Measurements from ENCODE around the gene BOLA1. TPM values are rescaled to one million over a fixed set of nuclear protein-coding genes. Genes with fewer than 3 reads are reported as not detected.
A peak's percentile ranks its signal among the peaks of the same experiment; 100 is the strongest.

The BOLA1 gene
- total and polyA plus RNA-seq, 2 of the 13 experiments (the other 11 are each of a cell fraction or from before 2014, with no cell fraction given): 3.2 to 4.2 TPM

DNA sequence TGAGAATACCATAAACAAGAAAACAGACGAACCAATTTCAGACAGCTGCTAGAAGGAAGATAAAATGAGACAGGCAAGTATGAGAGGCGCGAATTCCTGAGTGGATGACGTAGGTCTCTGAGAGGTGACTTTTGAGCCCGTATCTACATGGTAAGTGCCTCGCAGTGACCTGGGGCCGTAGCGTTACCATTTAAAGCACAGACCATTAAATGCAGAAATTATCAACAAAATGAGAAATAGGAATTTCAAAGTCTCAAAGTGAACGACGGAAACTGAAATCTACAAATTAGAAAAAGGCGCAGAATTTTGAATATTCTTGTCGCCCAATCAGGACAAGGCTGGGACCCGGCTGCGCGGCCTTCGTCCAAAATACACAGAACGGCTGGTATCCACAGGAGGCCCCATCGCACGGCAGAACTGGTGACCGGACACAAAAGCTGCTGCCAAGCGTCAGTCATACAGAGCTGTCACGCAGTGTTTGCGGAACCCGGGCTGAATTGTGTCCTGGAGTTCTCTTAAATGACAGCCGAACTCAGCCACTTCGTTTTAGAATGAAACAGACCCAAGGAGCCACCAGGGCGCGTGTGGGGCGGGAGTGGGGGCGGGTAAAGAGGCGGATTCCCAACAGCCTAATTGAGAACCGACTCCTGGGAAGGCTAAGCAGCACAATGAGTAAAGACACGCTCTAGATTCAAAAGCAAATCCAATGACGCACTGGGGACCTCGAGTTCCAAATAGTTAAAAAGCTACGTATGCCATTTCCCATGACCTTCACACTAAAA is 13.8 kb upstream of the BOLA1 start (continued):
- TF ChIP-seq ZNF614 (CRISPR knock-in tag; IDR thresholded peaks at IDR 0.05; ENCODE audit: borderline replicate concordance) (0 out of 2 replicates have a peak, but pooled peaks have one; percentile 26), AGO1 (IDR thresholded peaks at IDR 0.05; ENCODE audit: low read depth, low read length, poor library complexity, severe bottlenecking) (no peak), ZNF546 (CRISPR knock-in tag; conservative IDR thresholded peaks at IDR 0.05) (no peak), SOX5 (CRISPR knock-in tag; IDR thresholded peaks at IDR 0.05; ENCODE audit: borderline replicate concordance) (no peak), ZMAT3 (CRISPR knock-in tag; conservative IDR thresholded peaks at IDR 0.05) (no peak), ZSCAN31 (CRISPR knock-in tag; IDR thresholded peaks at IDR 0.05; ENCODE audit: low read depth) (no peak; the same call in 1 of the 2 replicates), NCOR1 (IDR thresholded peaks at IDR 0.05; ENCODE audit: borderline replicate concordance, low read length) (no peak), JUNB (CRISPR knock-in tag; IDR thresholded peaks at IDR 0.05; ENCODE audit: borderline replicate concordance) (peak; percentile 17; the same call in 1 of the 2 replicates), ZNF781 (CRISPR knock-in tag; IDR thresholded peaks at IDR 0.05; ENCODE audit: borderline replicate concordance, not compliant biosample characterization) (no peak), KLF6 (CRISPR knock-in tag; IDR thresholded peaks at IDR 0.05) (no peak), WIZ (CRISPR knock-in tag; IDR thresholded peaks at IDR 0.05) (no peak), ZNF180 (CRISPR knock-in tag; IDR thresholded peaks at IDR 0.05; ENCODE audit: borderline replicate concordance, low read depth) (no peak), SRY (CRISPR knock-in tag; IDR thresholded peaks at IDR 0.05) (0 out of 2 replicates have a peak, but pooled peaks have one; percentile 15), CHD4 (IDR thresholded peaks at IDR 0.05; ENCODE audit: borderline replicate concordance, low read length) (no peak), ZIK1 (CRISPR knock-in tag; IDR thresholded peaks at IDR 0.05; ENCODE audit: borderline replicate concordance, low read depth) (no peak), MAFK (conservative IDR thresholded peaks at IDR 0.05 in 1 of 2, IDR thresholded peaks at IDR 0.05 in 1 of 2; ENCODE audit: low read length in 2 of 2) (no peak)
- TF ChIP-seq, protein P1, sequence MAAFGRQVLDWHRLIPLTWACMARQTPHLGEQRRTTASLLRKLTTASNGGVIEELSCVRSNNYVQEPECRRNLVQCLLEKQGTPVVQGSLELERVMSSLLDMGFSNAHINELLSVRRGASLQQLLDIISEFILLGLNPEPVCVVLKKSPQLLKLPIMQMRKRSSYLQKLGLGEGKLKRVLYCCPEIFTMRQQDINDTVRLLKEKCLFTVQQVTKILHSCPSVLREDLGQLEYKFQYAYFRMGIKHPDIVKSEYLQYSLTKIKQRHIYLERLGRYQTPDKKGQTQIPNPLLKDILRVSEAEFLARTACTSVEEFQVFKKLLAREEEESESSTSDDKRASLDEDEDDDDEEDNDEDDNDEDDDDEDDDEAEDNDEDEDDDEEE (CRISPR knock-in tag; IDR thresholded peaks at IDR 0.05): 0 out of 2 replicates have a peak, but pooled peaks have one; percentile 27
- TF ChIP-seq, protein P2, sequence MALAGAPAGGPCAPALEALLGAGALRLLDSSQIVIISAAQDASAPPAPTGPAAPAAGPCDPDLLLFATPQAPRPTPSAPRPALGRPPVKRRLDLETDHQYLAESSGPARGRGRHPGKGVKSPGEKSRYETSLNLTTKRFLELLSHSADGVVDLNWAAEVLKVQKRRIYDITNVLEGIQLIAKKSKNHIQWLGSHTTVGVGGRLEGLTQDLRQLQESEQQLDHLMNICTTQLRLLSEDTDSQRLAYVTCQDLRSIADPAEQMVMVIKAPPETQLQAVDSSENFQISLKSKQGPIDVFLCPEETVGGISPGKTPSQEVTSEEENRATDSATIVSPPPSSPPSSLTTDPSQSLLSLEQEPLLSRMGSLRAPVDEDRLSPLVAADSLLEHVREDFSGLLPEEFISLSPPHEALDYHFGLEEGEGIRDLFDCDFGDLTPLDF (CRISPR knock-in tag; IDR thresholded peaks at IDR 0.05): peak; percentile 25; the same call in 1 of the 2 replicates
- TF ChIP-seq, protein P3, sequence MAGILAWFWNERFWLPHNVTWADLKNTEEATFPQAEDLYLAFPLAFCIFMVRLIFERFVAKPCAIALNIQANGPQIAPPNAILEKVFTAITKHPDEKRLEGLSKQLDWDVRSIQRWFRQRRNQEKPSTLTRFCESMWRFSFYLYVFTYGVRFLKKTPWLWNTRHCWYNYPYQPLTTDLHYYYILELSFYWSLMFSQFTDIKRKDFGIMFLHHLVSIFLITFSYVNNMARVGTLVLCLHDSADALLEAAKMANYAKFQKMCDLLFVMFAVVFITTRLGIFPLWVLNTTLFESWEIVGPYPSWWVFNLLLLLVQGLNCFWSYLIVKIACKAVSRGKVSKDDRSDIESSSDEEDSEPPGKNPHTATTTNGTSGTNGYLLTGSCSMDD (CRISPR knock-in tag; IDR thresholded peaks at IDR 0.05): no peak
- TF ChIP-seq, protein P4, sequence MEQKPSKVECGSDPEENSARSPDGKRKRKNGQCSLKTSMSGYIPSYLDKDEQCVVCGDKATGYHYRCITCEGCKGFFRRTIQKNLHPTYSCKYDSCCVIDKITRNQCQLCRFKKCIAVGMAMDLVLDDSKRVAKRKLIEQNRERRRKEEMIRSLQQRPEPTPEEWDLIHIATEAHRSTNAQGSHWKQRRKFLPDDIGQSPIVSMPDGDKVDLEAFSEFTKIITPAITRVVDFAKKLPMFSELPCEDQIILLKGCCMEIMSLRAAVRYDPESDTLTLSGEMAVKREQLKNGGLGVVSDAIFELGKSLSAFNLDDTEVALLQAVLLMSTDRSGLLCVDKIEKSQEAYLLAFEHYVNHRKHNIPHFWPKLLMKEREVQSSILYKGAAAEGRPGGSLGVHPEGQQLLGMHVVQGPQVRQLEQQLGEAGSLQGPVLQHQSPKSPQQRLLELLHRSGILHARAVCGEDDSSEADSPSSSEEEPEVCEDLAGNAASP (CRISPR knock-in tag; IDR thresholded peaks at IDR 0.05; ENCODE audit: borderline replicate concordance): no peak
- TF ChIP-seq, protein P5, sequence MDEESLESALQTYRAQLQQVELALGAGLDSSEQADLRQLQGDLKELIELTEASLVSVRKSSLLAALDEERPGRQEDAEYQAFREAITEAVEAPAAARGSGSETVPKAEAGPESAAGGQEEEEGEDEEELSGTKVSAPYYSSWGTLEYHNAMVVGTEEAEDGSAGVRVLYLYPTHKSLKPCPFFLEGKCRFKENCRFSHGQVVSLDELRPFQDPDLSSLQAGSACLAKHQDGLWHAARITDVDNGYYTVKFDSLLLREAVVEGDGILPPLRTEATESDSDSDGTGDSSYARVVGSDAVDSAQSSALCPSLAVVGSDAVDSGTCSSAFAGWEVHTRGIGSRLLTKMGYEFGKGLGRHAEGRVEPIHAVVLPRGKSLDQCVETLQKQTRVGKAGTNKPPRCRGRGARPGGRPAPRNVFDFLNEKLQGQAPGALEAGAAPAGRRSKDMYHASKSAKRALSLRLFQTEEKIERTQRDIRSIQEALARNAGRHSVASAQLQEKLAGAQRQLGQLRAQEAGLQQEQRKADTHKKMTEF (CRISPR knock-in tag; IDR thresholded peaks at IDR 0.05): no peak

Measured in HepG2 (cell line).